H1 (cell line): ENCODE data around the gene TGM3. TPM values are rescaled to one million over a fixed set of nuclear protein-coding genes. Genes with fewer than 3 reads are reported as not detected.

ENCODE experiments used
- CTCF ChIA-PET: fragments of 300-600 bp; sonication (Branson Sonifier 250); formaldehyde crosslinking; loops from one replicate; lab custom pipeline; 2021; ENCODE audit not compliant: partially characterized antibody; lab: Charles Lee
- POLR2A ChIA-PET: fragments of 300-600 bp; sonication (Branson Sonifier 250); formaldehyde crosslinking; loops from one replicate; lab custom pipeline; 2021; ENCODE audit warnings: inconsistent platforms; ENCODE audit not compliant: partially characterized antibody; lab: Charles Lee
- DNase-seq, 2 experiments: peaks; one replicate each; pipeline versions ENCODE4 v3.0.0 to v3.0.0-alpha.2; 2010 to 2022; ENCODE audit warnings: low spot score in 2 of 2, low read depth in 1 of 2, mixed read lengths in 1 of 2
- FAIRE-seq: peaks from 2 replicates; lab custom pipeline; 2011; peaks lifted over from hg19 to GRCh38; lab: Jason Lieb, UNC
- H2AFZ ChIP-seq: 2 replicates; pipeline ENCODE4 v1.8.1; 2012; ENCODE audit warnings: low read length, inconsistent platforms
- H2AK5ac ChIP-seq: 2 replicates; pipeline ENCODE4 v1.6.1; 2013; ENCODE audit warnings: low read depth, low read length
- H2BK120ac ChIP-seq: replicated peaks from 2 replicates; pipeline ENCODE3; 2013; ENCODE audit warnings: low read depth, low read length, inconsistent platforms
- H2BK12ac ChIP-seq: 2 replicates; pipeline ENCODE4 v1.6.1; 2013; ENCODE audit warnings: low read depth, low read length
- H2BK15ac ChIP-seq: 2 replicates; pipeline ENCODE4 v1.6.1; 2013; ENCODE audit warnings: low read length
- H2BK20ac ChIP-seq: 2 replicates; pipeline ENCODE4 v1.6.1; 2013; ENCODE audit warnings: low read length
- H2BK5ac ChIP-seq: 2 replicates; pipeline ENCODE4 v1.6.1; 2013; ENCODE audit warnings: low read depth, low read length
- H3K14ac ChIP-seq: 2 replicates; pipeline ENCODE4 v1.6.1; 2013; ENCODE audit warnings: inconsistent platforms; ENCODE audit not compliant: insufficient read length
- H3K18ac ChIP-seq: 2 replicates; pipeline ENCODE4 v1.6.1; 2013; ENCODE audit warnings: low read length; ENCODE audit errors: extremely low read depth
- H3K23ac ChIP-seq: 2 replicates; pipeline ENCODE4 v1.6.1; 2013; ENCODE audit warnings: inconsistent platforms; ENCODE audit not compliant: insufficient read length
- H3K23me2 ChIP-seq: 2 replicates; pipeline ENCODE4 v1.6.1; 2013; ENCODE audit warnings: low read depth, low read length
- H3K27ac ChIP-seq: 2 replicates; pipeline ENCODE4 v1.6.1; 2011; ENCODE audit warnings: low read depth, low read length, inconsistent platforms
- H3K27me3 ChIP-seq, 4 experiments: replicated peaks in 1 of 4; 1 replicate in 1 of 4; 2 replicates in 3 of 4; pipeline versions ENCODE4 v1.6.1 to v1.8.1; 2011 to 2013; ENCODE audit warnings: low read length in 3 of 4, mild to moderate bottlenecking in 3 of 4, inconsistent platforms in 2 of 4, mixed read lengths in 2 of 4, moderate library complexity in 1 of 4; ENCODE audit not compliant: control insufficient read depth in 3 of 4, insufficient read depth in 3 of 4; ENCODE audit errors: extremely low read depth in 1 of 4
- H3K36me3 ChIP-seq, 4 experiments: 2 replicates each; pipeline versions ENCODE4 v1.6.1 to v1.8.1; 2011 to 2013; ENCODE audit warnings: mild to moderate bottlenecking in 4 of 4, low read length in 3 of 4, moderate library complexity in 2 of 4, control low read depth in 1 of 4, inconsistent platforms in 1 of 4; ENCODE audit not compliant: insufficient read depth in 4 of 4, control insufficient read depth in 2 of 4
- H3K4ac ChIP-seq: replicated peaks from 2 replicates; pipeline ENCODE3; 2013; ENCODE audit warnings: low read length, low read depth, mixed read lengths, inconsistent platforms; ENCODE audit not compliant: insufficient read length
- H3K4me1 ChIP-seq, 4 experiments: replicated peaks in 1 of 4; 1 replicate in 1 of 4; 2 replicates in 3 of 4; pipeline versions ENCODE4 v1.6.1 to v1.8.1; 2011 to 2013; ENCODE audit warnings: low read length in 3 of 4, inconsistent platforms in 2 of 4, mixed read lengths in 1 of 4; ENCODE audit not compliant: insufficient read depth in 4 of 4, control insufficient read depth in 3 of 4
- H3K4me2 ChIP-seq, 2 experiments: 2 replicates each; pipeline versions ENCODE4 v1.6.1 to v1.8.1; 2011 to 2013; ENCODE audit warnings: low read depth in 2 of 2, low read length in 2 of 2, control low read depth in 1 of 2, inconsistent platforms in 1 of 2, mild to moderate bottlenecking in 1 of 2; ENCODE audit not compliant: insufficient read depth in 1 of 2
- H3K4me3 ChIP-seq, 4 experiments: fragments of 200-600, 300-600 bp in 1 of 4; sonication (generic), shearing (Covaris generic), sonication (Bioruptor Twin) in 1 of 4; 2 replicates each; pipeline versions ENCODE4 v1.5.1 to v1.8.1; 2011 to 2016; ENCODE audit warnings: low read length in 4 of 4, low read depth in 3 of 4, control low read depth in 2 of 4, inconsistent platforms in 2 of 4, mild to moderate bottlenecking in 2 of 4, mixed read lengths in 1 of 4, moderate library complexity in 1 of 4; ENCODE audit not compliant: insufficient read depth in 2 of 4; ENCODE audit errors: extremely low read depth in 1 of 4
- H3K56ac ChIP-seq: replicated peaks from 2 replicates; pipeline ENCODE3; 2013; ENCODE audit warnings: low read depth, mild to moderate bottlenecking, mixed read lengths, low read length, inconsistent platforms; ENCODE audit not compliant: insufficient read length
- H3K79me1 ChIP-seq: 2 replicates; pipeline ENCODE4 v1.6.1; 2013; ENCODE audit warnings: low read depth, low read length, control low read depth
- H3K79me2 ChIP-seq, 2 experiments: 2 replicates each; pipeline versions ENCODE4 v1.6.1 to v1.8.1; 2012 to 2013; ENCODE audit warnings: low read length in 2 of 2, mild to moderate bottlenecking in 2 of 2, inconsistent platforms in 1 of 2; ENCODE audit not compliant: insufficient read depth in 2 of 2, control insufficient read depth in 1 of 2
- H3K9ac ChIP-seq, 4 experiments: replicated peaks in 1 of 4; 1 replicate in 1 of 4; 2 replicates in 3 of 4; pipeline versions ENCODE4 v1.6.1 to v1.8.1; 2011 to 2013; ENCODE audit warnings: low read depth in 3 of 4, low read length in 3 of 4, control low read depth in 2 of 4, mild to moderate bottlenecking in 2 of 4, moderate library complexity in 2 of 4, inconsistent platforms in 1 of 4; ENCODE audit errors: extremely low read depth in 1 of 4
- H3K9me3 ChIP-seq, 2 experiments: 2 replicates each; pipeline versions ENCODE4 v1.6.1 to v1.8.1; 2012 to 2013; ENCODE audit warnings: mild to moderate bottlenecking in 2 of 2, moderate library complexity in 2 of 2, control low read depth in 1 of 2, inconsistent platforms in 1 of 2, low read depth in 1 of 2, low read length in 1 of 2, mixed read lengths in 1 of 2; ENCODE audit not compliant: insufficient read depth in 2 of 2
- H4K20me1 ChIP-seq, 2 experiments: replicated peaks in 1 of 2; 2 replicates each; pipeline versions ENCODE3 to v1.8.1; 2011 to 2013; ENCODE audit warnings: inconsistent platforms in 2 of 2, low read length in 2 of 2, mild to moderate bottlenecking in 1 of 2; ENCODE audit not compliant: insufficient read depth in 2 of 2, control insufficient read depth in 1 of 2
- H4K5ac ChIP-seq: 2 replicates; pipeline ENCODE4 v1.6.1; 2013; ENCODE audit warnings: low read length, low read depth, mixed read lengths, inconsistent platforms; ENCODE audit not compliant: insufficient read length
- H4K8ac ChIP-seq: 2 replicates; pipeline ENCODE4 v1.8.0; 2013; ENCODE audit warnings: mild to moderate bottlenecking, moderate library complexity, low read length, inconsistent platforms; ENCODE audit not compliant: insufficient read depth; ENCODE audit errors: extremely low read depth
- H4K91ac ChIP-seq: replicated peaks from 2 replicates; pipeline ENCODE3; 2013; ENCODE audit warnings: low read length, mixed read lengths, inconsistent platforms; ENCODE audit not compliant: insufficient read length
- BACH1 ChIP-seq: IDR thresholded peaks from 2 replicates; pipeline ENCODE4 v1.6.1; 2012; ENCODE audit warnings: low read length, improper control_type of control experiment
- WGBS, 2 experiments: shearing (Covaris generic) in 1 of 2; methylation state at CpG; one replicate each; pipeline versions ENCODE4 v1.1.6 to v1.1.7; 2013 to 2015; ENCODE audit warnings: low lambda C conversion rate in 2 of 2, mixed read lengths in 2 of 2, inconsistent platforms in 1 of 2, low coverage in 1 of 2, missing lambda C conversion rate in 1 of 2; ENCODE audit not compliant: insufficient replicate concordance in 2 of 2, insufficient coverage in 1 of 2, insufficient read length in 1 of 2; ENCODE audit errors: extremely low coverage in 1 of 2, missing lambda C conversion rate in 1 of 2; 5-methylcytosine and 5-hydroxymethylcytosine counted together
- polyA plus RNA-seq, 7 experiments: library from polyadenylated mRNA; depleted of rRNA in 3 of 7; stranded (reverse) in 5 of 7; unstranded in 2 of 7; fragments of >200 nt in 5 of 7; fragments of 200-250 nt in 2 of 7; gene quantifications; 1 replicate in 5 of 7; 2 replicates in 1 of 7; 4 replicates in 1 of 7; pipeline versions ENCODE4 v1.2.1 to v1.2.3, GENCODE V29; 2011 to 2013; ENCODE audit warnings: missing spikeins in 2 of 7, mixed read lengths in 2 of 7
- total RNA-seq: library from RNA; stranded (reverse); fragmentation: NEBNext Ultra II Directional; extraction: Animal tissue kit (Norgen Biotek cat#: 25700); gene quantifications from 2 replicates; pipeline ENCODE4 v1.2.1, GENCODE V29; 2021

Gene TGM3
- total and polyA plus RNA-seq, 2 of the 8 experiments (the other 6 are each of a cell fraction or from before 2014, with no cell fraction given) = 0.12 TPM; not detected in 1

DNA sequence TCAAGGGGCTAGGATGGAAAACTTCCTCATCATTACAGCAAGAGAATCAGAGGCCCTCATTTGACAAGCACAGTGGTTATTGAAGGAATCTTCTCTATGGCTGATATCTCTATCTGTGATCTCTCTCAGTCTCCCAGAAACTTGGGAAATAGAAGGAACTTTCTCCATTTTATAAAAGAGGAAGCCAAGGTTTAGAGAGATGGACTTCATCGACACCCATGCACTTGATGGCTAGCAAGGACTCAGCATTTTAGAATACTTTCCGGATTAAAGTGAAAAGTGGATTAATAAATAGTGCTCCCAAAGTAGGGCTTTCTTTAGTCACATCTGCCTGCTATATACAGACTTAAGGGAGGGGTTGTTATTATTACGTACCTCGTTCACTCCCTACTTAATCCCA, 34.2 kb upstream of the TGM3 start:
- H3K36me3 ChIP-seq = no peaks in the 10 kb centered on the region
- H3K4ac ChIP-seq = no peak overlapping the region
- no peak overlapping the region for H2AK5ac ChIP-seq
- no peaks in the 10 kb centered on the region for H4K20me1 ChIP-seq
- no peak overlapping the region for H4K5ac ChIP-seq
- H2BK20ac ChIP-seq = no peak overlapping the region
- H3K18ac ChIP-seq = no peak overlapping the region
- no peaks in the 10 kb centered on the region for H3K9me3 ChIP-seq
- no peak for FAIRE-seq
- H3K56ac ChIP-seq = no peak overlapping the region
- 95% methylated on average over 4 of the region's 4 CpGs; no CpG with 5 or more reads in 1 of the 2 experiments for WGBS, 2 experiments
- H2BK120ac ChIP-seq = no peak overlapping the region
- H3K79me2 ChIP-seq = no peaks in the 10 kb centered on the region
- no peak overlapping the region for H3K4me2 ChIP-seq
- POLR2A ChIA-PET = no interaction called here
- no peak overlapping the region for H2BK12ac ChIP-seq
- no peak overlapping the region for H3K9ac ChIP-seq
- H2AFZ ChIP-seq = no peak overlapping the region
- 0 out of 2 replicates have a peak, but pooled peaks cover 2% of the 10 kb centered on the region for H3K23me2 ChIP-seq
- no peak overlapping the region for H2BK5ac ChIP-seq
- no peak for TF ChIP-seq BACH1
- TF ChIP-seq, all 59 proteins: peak for 0
- no peak overlapping the region for H4K91ac ChIP-seq
- no peak overlapping the region for H3K14ac ChIP-seq
- CTCF ChIA-PET = interaction anchor here (0.6 to 1.8 kb wide), 6 partner anchors 11 to 261 kb away, joined by 3 to 7 read pairs (median 4); no protein-coding TSS in a partner anchor
- no peak overlapping the region for H3K27ac ChIP-seq
- H4K8ac ChIP-seq = no peak overlapping the region
- no peaks in the 10 kb centered on the region for H3K79me1 ChIP-seq
- no peak overlapping the region for H2BK15ac ChIP-seq
- H3K23ac ChIP-seq = no peak overlapping the region
- peaks cover 0 to 4% (median 1%) of the 10 kb centered on the region in 4 experiments; a peak in 3 of 7 replicates for H3K4me1 ChIP-seq
- no peak for DNase-seq
- no peak overlapping the region for H3K4me3 ChIP-seq
- no peaks in the 10 kb centered on the region for H3K27me3 ChIP-seq
